GM18505 (cell line): Measurements from ENCODE around the gene PRRT1B.
A peak's percentile ranks its signal among the peaks of the same experiment; 100 is the strongest.
"Not testable (repeated sequence)": the region's sequence is repeated elsewhere in the genome, so short reads cannot be mapped to it uniquely, and the experiment has no call there.

Experiments
- ATAC-seq: cut with Tn5 transposase; IDR thresholded peaks from one replicate; pipeline ENCODE4 v1.9.1; 2021; ENCODE audit not compliant: unreplicated experiment
- POLR2A ChIP-seq: IDR thresholded peaks from 4 replicates; pipeline ENCODE4 v1.6.1; 2011; ENCODE audit warnings: borderline replicate concordance; ENCODE audit not compliant: insufficient read depth, insufficient read length; ENCODE audit errors: extremely low read depth

PRRT1B gene

GRCh38 chr9:131528186-131528585 is 17.1 kb upstream of the PRRT1B start:
- no peak for ATAC-seq
- TF ChIP-seq POLR2A, result no peak

GRCh38 chr9:131528886-131529505 is 16.3 kb upstream of the PRRT1B start:
- no peak for ATAC-seq
- TF ChIP-seq POLR2A, result no peak

- TF ChIP-seq POLR2A, result no peak
- ATAC-seq, result no peak
Observed at GRCh38 chr9:131529597-131530545, 15.5 kb upstream of the PRRT1B start.

DNA sequence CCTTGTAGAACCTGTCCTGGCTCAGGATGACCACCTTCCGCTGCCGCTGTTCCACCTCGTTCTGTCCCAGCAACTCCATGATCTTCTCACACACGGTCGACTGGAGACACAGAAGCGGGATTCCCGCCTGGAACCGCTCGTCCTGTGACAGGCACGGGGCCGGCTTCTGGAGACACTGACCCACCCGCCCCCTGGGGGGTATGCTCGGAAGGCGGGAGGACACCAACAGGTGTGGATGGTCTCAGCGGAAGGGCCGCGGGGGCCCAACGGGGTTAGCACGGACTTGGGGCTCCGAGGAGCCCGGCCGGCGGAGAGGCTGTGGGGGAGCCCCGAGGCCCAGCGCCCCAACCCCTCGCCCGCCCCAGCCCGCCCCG is 14.8 kb upstream of the PRRT1B start:
- TF ChIP-seq POLR2A, result no peak
- peak; percentile 7 for ATAC-seq

DNA sequence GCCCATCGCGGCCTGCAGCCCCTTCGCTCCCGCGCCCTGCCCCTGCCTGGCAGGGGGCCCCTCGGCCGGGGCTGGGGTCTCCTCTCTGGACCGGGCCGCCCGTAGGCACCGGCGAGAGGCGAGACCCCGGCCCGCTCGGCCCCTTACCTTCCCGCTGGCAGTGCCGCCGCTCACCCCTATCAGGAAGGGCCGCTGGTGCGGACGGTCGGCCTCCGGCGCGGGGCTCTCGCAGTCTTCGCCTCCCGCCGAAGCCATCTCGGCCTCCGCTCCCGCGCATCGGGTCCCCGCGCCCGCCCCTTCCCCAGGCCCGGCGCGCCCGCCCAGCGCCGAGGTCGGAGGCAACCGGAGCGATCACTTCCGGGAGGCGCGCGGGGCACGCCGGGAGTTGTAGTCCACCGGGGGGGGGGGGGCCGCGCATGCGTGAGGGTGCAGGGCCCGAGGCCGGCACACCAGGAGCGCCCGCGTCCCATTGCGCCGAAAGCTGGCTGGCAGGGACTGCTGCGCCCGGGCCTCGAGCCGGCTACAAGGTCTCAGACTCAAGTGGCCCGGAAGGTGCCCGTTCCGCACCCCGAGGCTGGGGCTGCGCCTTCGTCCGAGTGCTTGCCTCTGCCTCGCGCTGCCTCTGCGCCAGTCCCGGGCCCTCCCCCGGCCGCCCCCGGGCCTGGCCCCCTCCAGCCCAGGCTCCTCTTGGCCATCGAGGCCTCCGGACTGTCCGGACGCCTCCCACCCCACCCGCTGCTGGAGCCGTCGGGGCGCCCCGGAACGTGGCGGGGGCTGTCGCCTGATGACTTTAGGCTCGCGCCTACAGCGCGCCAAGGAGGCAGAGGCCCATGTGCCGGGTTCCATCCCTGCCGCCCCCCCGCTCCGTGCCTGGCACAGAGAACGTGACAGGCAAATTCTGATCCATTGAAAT is 14.1 kb upstream of the PRRT1B start, which contains the start of gene UCK1:
TSS of gene UCK1 (minus strand) at position 344 of the 913 bp plus-strand sequence. CDS start at position 255, 89 bp downstream.
- peak; percentile 65 for TF ChIP-seq POLR2A
- ATAC-seq, result peak; percentile 72

- TF ChIP-seq POLR2A, result no peak
- no peak for ATAC-seq
Observed at GRCh38 chr9:131534721-131535237, 10.5 kb upstream of the PRRT1B start.

GRCh38 chr9:131537946-131538345 is 7.4 kb upstream of the PRRT1B start:
- ATAC-seq, result no peak
- no peak for TF ChIP-seq POLR2A

GRCh38 chr9:131539223-131539923 is 6.0 kb upstream of the PRRT1B start:
- no peak for ATAC-seq
- TF ChIP-seq POLR2A, result no peak

GRCh38 chr9:131543141-131543540 is 2.2 kb upstream of the PRRT1B start:
- TF ChIP-seq POLR2A, result no peak
- ATAC-seq, result no peak

DNA sequence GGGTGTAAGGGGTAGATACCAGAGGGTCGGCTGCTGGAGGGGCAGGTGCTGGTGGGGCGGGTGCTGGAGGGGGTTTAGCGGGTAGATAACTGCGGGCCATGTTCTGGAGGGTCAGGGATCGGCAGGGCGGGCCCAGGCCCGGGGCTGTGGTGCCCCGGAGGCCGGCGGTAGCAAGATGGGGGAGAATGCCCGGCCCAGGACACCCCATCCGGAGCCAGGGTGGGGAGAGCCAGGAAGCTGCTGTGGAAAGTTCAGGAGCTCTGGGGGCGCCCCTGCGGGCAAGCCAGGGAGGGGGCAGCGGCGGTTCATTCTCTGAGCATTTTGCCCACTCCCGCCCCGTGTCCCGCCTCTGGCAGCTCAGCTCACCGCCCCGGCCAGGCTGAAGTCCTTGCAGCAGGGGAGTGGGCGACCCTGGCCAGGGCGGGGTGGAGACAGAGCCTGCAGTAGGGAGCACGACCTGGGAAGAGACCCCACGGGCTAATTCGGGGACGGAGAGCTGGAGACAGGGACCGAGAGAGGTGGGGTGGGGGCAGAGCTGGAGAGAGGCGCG is 538 bp downstream of the PRRT1B start:
- TF ChIP-seq POLR2A, result no peak
- no peak for ATAC-seq

GRCh38 chr9:131546336-131547084 is 1.2 kb downstream of the PRRT1B start:
- no peak for ATAC-seq
- TF ChIP-seq POLR2A, result no peak

- not testable (repeated sequence) for ATAC-seq
Observed at GRCh38 chr9:131549186-131549585, 3.9 kb downstream of the PRRT1B start.

GRCh38 chr9:131550465-131550864 is 5.1 kb downstream of the PRRT1B start:
- ATAC-seq, result not testable (repeated sequence)
